NCI-H2081 treated with DMSO at 0.1 percent for 48 hours (cell line): Measurements from ENCODE around the gene RIC1.
"Not testable (repeated sequence)": the region's sequence is repeated elsewhere in the genome, so short reads cannot be mapped to it uniquely, and the experiment has no call there.

Source experiments
- DNase-seq: peaks from one replicate; lab custom pipeline; 2025; lab: John Stamatoyannopoulos, UW

The RIC1 gene

GRCh38 chr9:5628530-5629311 lies at the start of gene RIC1:
Gene RIC1, plus strand, starts transcription at chr9:5629107. Its CDS starts 203 bp downstream, at chr9:5629310.
- peak; percentile 62 for DNase-seq

GRCh38 chr9:5579881-5580280 lies 49.0 kb upstream of the RIC1 start:
- no peak for DNase-seq

GRCh38 chr9:5580650-5581049 lies 48.3 kb upstream of the RIC1 start:
- DNase-seq = no peak

GRCh38 chr9:5581706-5582105 lies 47.2 kb upstream of the RIC1 start:
- not testable (repeated sequence) for DNase-seq

GRCh38 chr9:5582835-5583195 lies 46.1 kb upstream of the RIC1 start:
- DNase-seq = no peak

- DNase-seq = no peak
Observed at GRCh38 chr9:5586391-5586802, 42.5 kb upstream of the RIC1 start.

GRCh38 chr9:5587024-5587423 lies 41.9 kb upstream of the RIC1 start:
- DNase-seq = no peak

GRCh38 chr9:5592231-5592630 lies 36.7 kb upstream of the RIC1 start:
- DNase-seq = no peak

- DNase-seq = no peak
Observed at GRCh38 chr9:5592904-5593303, 36.0 kb upstream of the RIC1 start.

- no peak for DNase-seq
Observed at GRCh38 chr9:5593904-5594303, 35.0 kb upstream of the RIC1 start.

GRCh38 chr9:5596173-5596572 lies 32.7 kb upstream of the RIC1 start:
- DNase-seq = no peak

- no peak for DNase-seq
Observed at GRCh38 chr9:5608298-5609225, 20.3 kb upstream of the RIC1 start.

GRCh38 chr9:5609226-5609596 lies 19.7 kb upstream of the RIC1 start:
- DNase-seq = no peak

GRCh38 chr9:5610491-5610890 lies 18.4 kb upstream of the RIC1 start:
- no peak for DNase-seq

GRCh38 chr9:5611321-5612184 lies 17.4 kb upstream of the RIC1 start:
- no peak for DNase-seq

GRCh38 chr9:5612185-5612530 lies 16.7 kb upstream of the RIC1 start:
- DNase-seq = no peak

- DNase-seq = no peak
Observed at GRCh38 chr9:5614192-5614591, 14.7 kb upstream of the RIC1 start.

- no peak for DNase-seq
Observed at GRCh38 chr9:5614985-5615384, 13.9 kb upstream of the RIC1 start.

GRCh38 chr9:5617749-5618148 lies 11.2 kb upstream of the RIC1 start:
- no peak for DNase-seq

- no peak for DNase-seq
Observed at GRCh38 chr9:5620494-5620893, 8.4 kb upstream of the RIC1 start.

- no peak for DNase-seq
Observed at GRCh38 chr9:5621327-5621726, 7.6 kb upstream of the RIC1 start.

- no peak for DNase-seq
Observed at GRCh38 chr9:5622016-5622415, 6.9 kb upstream of the RIC1 start.
